ENCODE data around the gene P2RY8.

GRCh38 chrX:1434871-1435240 lies 102.1 kb downstream of the P2RY8 start:
- TF ChIP-seq CTCF (IDR thresholded peaks at IDR 0.05) = no peak
- no peak for TF ChIP-seq EZH2 (IDR thresholded peaks at IDR 0.05; ENCODE audit: borderline replicate concordance, insufficient read depth, low read depth, low read length, poor library complexity, severe bottlenecking)

All from B cell (primary cell).